GM12872 (cell line): ENCODE data around the gene RIMBP2.

Experiments used
- CTCF ChIP-seq: IDR thresholded peaks from 3 replicates; pipeline ENCODE4 v1.5.1; 2011; ENCODE audit warnings: low read depth, mild to moderate bottlenecking, low read length, moderate library complexity; ENCODE audit not compliant: insufficient read depth

RIMBP2 gene

GRCh38 chr12:130632642-130633041 lies 83.5 kb downstream of the RIMBP2 start:
- TF ChIP-seq CTCF = no peak

DNA sequence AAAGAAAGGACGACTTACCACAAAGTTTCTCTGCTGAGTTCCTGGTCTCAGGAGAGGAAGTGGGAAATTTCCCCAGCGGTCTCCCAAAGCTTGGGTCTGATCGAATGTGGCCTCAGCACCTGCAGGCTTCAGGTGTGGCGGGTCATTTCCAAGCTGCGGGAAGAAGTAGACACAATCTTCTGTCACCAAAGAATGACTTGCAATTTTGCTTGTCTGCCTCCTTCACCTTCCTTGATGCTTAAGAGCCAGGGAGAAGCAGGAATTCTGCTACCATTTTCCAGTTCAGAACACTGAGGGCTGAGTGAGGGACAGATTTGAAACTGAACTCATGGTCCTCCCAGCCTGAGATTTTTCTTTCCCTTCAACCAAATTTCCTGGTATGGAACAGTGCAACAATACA lies 87.8 kb downstream of the RIMBP2 start:
- TF ChIP-seq CTCF = no peak

DNA sequence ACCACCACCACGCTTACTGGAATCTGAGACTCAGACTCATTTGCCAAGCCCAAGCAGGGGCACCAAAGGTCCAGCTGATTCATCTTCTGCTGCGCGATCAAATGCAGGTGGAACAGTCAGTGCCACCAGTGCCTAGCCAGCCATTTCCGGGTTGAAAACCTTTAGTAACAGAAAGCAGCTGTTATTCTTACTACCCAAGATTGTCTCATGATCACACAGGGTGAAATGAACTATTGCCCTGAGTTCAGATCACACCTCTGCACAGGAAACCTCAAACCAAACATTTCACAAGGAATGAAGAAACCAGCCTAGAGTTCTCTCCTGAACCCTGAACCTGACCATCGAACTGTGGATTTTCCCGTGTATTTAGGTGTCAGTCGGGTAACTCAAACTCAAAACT lies 88.9 kb downstream of the RIMBP2 start:
- no peak for TF ChIP-seq CTCF

- no peak for TF ChIP-seq CTCF
Measured at GRCh38 chr12:130626601-130627000, 89.5 kb downstream of the RIMBP2 start.

GRCh38 chr12:130625201-130625600 lies 90.9 kb downstream of the RIMBP2 start:
- TF ChIP-seq CTCF = no peak

DNA sequence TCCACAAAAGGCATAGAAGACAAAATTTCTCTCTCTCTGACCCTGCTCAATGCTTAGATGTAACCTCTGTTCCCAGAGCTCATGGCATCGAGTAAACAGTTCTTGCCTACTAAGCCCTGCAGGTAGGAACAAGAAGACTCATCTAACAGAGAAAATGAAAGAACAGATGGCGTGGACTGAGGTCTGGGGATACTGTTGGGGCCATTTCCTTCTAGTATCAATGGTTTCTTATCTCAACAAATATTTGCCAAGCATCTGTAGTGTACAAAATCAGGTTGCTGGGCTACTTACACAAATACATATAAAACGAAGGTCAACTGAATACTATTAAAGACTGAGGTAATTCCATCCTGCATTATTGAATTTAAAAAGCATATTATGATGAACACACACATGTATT lies 93.3 kb downstream of the RIMBP2 start:
- no peak for TF ChIP-seq CTCF

DNA sequence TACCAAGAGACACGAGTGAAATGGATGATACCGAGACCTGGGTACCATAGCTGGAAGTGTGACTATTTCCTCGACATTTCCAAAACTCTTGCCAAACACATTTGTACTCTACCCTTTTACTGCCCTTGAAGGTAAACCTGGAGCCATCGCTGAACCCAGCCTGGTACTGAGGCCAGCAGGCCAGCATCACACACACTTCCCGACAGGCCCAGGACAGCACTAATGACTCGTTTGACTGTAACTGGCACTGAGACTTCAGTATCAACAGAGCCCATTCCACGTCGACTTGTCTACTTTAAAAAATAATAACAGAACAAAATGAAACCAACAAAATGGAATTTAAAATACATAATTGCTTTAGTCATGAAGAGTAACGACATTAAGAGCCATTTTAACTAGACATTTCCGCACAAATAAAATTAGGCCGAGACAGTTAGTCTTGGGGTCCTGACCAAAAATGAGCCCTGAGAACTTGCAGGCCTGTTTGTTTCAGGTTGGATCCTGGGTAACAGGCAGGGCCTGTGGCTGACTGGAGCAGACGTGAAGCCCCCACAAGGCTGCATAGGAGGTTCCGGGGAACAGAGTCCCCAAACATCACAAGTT lies 94.3 kb downstream of the RIMBP2 start:
- no peak for TF ChIP-seq CTCF
